ENCODE measurements around the gene TRIM37.
A peak's percentile ranks its signal among the peaks of the same experiment; 100 is the strongest.

The TRIM37 gene

DNA sequence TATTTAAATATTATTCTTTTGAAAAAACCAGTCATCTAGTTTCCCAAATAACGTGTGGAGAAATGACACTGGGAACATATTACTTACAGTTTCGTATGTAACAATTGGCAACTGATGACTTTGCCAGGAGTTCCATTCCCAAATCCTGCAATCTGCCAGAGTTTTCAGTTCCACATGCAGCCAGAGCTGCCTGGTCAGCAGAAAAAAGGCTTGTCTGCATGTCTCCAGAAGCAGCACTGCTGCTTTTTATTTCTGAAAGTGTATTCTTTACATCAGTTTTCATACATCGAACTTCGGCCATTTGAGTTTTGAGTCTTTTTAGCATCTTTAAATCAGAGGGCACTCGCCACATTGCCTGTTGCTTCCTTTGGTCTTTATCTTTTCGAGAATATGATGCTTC lies 78.4 kb downstream of the TRIM37 start:
- no peak for DNase-seq (ENCODE audit: low read depth)

DNA sequence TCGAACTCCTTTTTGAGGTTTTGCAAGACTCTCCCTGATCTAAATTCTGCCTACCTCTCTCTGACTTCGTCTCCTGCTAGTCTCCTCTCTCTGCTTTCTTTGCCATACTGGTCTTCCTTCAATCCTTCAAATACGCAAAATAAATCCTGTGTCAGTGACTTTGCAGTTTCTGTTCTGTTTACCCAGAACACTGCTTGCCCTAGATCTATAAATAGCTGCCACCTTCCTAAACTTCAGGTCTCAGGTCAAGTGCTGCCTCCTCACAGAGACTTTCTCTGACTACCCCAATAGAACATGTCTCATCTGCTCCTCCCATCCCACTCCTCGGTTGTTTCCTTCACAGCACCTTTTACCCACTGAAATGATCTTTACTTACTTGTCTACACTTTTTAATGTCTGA lies 78.9 kb downstream of the TRIM37 start:
- no peak for DNase-seq (ENCODE audit: low read depth)

DNA sequence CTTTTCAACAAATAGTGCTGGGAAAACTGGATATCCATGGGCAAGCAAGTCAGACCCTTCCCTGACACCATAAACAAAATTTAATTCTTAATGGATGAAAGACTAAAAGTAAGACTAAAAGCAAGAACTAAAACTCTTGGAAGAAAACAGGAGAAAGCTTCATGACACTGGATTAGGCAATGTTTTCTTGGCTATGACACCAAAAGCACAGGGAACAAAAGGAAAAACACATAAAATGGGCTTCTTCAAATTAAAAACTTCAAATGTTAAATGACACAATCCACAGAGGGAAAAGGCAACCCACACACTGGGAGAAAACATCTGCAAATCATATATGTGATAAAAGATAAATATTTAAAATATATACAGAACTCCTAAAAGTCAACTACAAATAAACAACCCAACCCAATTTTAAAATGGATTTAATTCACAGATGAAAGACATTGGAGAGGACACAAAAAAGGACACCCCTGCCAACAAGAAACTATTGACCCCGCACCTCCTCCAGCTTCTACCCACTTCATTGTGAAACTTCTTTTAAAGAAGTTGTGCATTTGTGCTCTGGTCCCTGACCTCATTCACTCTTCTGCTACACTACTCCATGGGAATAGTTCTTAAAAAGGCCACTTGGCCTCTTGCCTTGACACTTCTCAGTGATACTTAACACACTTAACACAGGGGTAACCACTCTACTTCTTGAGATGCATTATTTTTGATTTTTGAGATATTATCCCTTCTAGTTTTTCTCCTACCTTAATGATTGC lies 80.3 kb downstream of the TRIM37 start:
- no peak for DNase-seq (ENCODE audit: low read depth)

- DNase-seq (ENCODE audit: low read depth): no peak
Measured at GRCh38 chr17:59024916-59025315, 81.8 kb downstream of the TRIM37 start.

- no peak for DNase-seq (ENCODE audit: low read depth)
Measured at GRCh38 chr17:59018019-59018418, 88.7 kb downstream of the TRIM37 start.

DNA sequence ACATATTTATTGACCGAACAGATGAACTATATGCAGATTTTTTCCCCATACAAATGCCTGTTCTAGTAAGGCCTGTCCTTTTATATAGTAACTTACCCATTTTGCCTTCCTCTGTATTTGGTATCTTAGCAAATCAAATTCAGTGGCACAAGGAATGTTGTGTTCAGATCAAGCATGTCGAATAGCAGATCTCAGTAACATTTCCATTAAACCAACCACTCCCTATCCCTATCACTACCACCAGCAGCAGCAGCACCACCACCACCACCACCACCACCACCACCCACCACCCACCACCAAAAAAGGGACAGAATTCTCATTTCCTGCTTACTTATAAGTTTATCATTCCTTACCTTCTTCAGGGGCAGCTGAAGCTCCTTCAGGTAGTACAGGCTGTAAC lies 94.7 kb downstream of the TRIM37 start:
- no peak for DNase-seq (ENCODE audit: low read depth)

DNA sequence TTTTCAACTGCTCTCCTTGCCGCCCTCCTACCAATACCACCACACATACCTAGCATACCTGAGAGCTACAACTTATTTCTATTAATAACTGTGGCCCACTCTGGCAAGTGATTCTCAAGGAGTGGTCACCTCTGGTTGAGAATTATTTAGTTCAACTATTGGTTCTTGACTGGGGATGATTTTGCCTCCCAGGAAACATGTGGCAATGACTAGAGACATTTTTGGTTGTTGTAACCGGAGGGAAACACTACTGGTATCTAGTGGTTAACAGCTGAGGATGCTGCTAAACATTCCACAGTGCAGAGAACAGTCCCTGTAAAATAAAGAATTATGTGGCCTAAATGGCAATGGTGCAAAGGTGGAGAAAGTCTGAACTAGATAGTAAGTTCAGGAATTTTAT lies 96.7 kb downstream of the TRIM37 start:
- no peak for DNase-seq (ENCODE audit: low read depth)

DNA sequence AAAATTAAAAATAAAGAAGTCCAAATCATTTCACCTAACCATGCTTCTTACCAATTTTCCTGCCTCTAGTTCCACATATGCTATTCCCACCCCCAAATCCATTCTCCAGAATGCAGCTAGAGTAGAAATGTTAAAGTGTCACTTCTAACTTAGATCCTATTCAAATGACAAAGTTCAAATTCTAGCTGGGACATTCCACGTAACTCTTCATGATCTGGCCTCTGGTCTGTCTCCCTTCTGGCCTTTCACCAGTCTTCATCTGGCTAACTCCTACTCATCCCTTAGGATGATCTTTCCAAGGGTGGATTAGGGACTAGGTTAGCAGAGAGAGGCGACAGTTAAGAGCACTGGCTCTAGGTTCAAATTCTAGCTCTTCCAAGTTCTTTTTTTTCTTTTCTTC lies 97.9 kb downstream of the TRIM37 start:
- DNase-seq (ENCODE audit: low read depth): no peak

DNA sequence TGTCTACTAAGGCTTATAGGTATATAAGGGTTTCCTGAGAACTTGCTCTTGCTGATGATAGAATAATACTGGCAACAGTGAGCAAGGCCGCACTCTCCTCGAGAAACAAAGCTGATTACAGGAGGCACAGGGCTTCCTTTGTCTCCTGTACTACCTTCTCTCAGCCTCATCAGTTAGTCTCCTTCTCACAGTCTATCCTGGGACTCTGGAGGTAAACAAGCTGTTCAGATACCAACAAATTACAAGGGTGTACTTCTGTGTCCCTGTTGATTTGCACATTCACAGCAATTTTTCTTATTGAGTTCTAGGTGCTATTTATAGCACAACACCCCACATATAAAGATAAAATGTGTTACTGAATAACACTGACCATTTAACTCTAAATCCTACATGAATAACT lies 98.7 kb downstream of the TRIM37 start:
- DNase-seq (ENCODE audit: low read depth): no peak

- peak; percentile 45 for DNase-seq (ENCODE audit: low read depth)
Measured at GRCh38 chr17:59004338-59005111, 102.2 kb downstream of the TRIM37 start.

- no peak for DNase-seq (ENCODE audit: low read depth)
Measured at GRCh38 chr17:59003860-59004259, 102.8 kb downstream of the TRIM37 start.

DNA sequence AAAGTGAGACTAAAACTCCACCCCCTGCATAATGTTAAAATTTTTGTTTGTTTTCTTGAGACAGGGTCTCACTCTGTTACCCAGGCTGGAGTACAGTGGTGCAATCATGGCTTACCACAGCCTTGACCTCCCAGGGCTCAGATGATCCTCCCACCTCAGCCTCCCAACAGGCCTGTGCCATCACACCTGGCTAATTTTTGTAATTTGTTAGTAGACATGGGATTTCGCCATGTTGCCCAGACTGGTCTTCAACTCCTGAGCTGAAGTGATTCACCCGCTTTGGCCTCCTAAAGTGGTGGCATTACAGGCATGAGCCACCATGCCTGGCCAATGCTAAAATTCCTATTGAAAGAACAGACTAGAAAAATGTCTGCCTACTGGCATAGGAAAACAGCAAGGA lies 103.8 kb downstream of the TRIM37 start:
- no peak for DNase-seq (ENCODE audit: low read depth)

- DNase-seq (ENCODE audit: low read depth): no peak
Measured at GRCh38 chr17:59002126-59002525, 104.6 kb downstream of the TRIM37 start.

DNA sequence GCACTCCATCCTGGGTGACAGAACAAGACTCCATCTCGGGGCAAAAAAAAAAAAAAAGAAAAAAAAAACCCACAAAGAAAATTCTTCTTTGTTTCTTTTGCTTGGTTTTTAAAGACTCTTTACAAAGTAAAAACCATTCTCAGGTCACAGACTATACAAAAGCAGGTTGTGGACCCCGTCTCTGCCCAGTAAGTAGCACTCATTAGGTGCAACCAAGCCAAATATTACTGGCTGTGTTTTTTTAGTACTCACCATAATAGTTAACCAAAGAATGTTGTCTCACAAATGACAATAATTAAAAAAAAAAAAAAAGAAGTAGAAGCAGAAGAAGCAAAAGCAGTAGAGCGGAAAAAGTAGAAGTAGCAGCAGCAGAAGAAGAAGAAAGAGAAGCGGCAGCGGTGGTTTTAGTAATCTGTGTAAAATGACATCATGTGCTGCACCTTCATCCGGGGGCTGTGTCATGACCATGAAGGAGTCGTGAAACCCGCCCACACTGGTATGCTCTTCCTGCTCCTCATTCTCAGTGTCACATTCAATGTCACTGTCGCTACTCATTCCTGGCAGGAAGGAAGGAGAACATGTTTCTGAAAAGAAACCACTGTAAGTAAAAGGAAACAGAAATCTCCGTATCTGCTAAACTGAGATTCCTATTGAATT lies 105.4 kb downstream of the TRIM37 start:
- DNase-seq (ENCODE audit: low read depth): peak; percentile 57

- no peak for DNase-seq (ENCODE audit: low read depth)
Measured at GRCh38 chr17:59000022-59000421, 106.7 kb downstream of the TRIM37 start.

- no peak for DNase-seq (ENCODE audit: low read depth)
Measured at GRCh38 chr17:58999500-58999899, 107.2 kb downstream of the TRIM37 start.

DNA sequence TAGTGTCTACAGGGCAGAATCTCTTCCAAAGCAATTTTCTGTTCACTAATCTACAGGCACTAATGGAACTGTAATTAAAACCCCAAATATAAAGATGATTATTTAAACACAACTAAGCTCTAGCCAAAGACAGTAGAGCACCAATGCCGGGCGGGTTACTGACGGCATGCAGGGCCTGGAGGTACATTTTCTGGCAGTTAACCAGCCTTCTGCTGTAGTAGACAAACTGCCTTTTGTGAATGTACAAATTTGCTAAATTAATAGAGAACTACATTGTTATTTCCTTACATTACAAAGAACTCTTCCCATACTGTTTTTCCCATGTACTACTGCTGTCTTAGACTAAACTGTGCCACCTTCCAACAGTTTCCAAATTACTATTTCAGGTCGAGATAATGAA lies 107.8 kb downstream of the TRIM37 start:
- DNase-seq (ENCODE audit: low read depth): no peak

DNA sequence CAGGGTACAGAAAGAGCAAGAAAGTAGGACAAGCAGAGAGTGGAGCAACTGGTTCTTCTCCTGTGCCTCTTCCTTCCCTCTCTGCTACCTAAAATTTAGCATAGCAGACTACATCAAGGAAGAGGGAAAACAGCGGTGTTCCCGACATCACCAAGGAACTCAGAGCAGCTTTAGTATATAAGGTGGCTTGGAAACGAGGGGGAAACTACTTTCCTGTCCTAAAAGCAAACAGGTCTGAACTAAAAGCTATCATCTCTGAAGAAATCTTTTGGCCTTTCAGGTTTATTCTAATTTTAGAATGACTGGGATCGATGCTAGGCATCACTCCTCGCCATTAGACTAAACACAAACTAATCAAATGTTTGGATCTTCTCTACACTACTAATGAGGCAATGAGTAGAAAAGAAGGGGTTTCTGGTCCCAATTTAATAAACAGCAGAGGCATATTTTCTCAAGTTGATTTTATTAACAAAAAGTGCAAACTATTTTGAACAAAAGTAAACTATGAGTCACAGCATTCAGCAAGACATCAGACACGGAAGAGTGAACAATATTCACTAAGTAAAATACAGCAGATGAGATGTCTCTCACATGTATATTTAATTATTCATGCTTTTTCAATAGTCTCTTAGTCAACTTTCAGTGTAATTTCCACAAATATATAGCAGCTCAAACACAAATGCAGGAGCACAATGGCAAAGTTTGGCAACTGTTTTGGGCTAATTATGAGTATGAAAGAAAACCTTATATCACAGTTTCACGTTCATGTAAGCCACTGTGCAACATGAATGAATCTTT lies 108.7 kb downstream of the TRIM37 start:
- no peak for DNase-seq (ENCODE audit: low read depth)

DNA sequence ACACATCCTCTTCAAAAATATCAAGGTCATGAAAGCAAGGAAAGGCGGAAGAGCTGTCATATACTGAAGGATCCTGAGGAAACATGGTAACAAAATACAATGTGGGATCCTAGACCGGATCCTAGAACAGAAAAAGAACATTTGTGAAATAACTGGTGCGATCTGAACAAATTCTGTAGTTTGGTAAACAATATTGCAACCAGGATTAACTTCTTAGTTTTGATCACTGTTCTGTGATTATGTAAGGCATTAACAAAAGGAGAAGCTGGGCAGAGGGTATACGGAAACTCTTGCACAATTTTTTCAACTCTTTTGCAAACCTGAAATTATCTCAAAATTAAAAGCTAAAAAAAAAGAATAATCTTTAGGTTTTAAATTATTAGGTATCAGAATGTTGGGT lies 109.7 kb downstream of the TRIM37 start:
- no peak for DNase-seq (ENCODE audit: low read depth)

GRCh38 chr17:58995247-58995940 lies 111.3 kb downstream of the TRIM37 start:
- DNase-seq (ENCODE audit: low read depth): no peak

DNA sequence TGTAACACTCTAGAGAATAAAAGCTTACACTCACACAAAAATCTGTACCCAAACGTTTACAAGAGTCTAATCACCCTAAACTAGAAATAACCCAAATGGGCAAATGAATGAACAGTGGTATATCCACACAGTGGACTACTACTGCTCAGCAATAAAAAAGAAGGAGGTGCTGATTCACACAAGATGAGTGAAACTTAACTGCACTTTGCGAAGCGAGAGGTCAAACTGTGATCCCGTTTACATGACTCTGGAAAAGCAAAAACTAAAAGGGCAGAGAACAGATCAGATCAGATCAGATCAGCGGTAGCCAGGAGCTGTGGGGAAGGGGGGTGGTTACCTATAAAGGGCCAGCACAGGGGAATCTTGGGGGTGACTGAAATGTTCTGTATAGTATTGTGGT lies 113.4 kb downstream of the TRIM37 start:
- DNase-seq (ENCODE audit: low read depth): no peak
